ENCODE data around the gene BCL2L13.
"Not testable (repeated sequence)": the region's sequence is repeated elsewhere in the genome, so short reads cannot be mapped to it uniquely, and the experiment has no call there.

The BCL2L13 gene

DNA sequence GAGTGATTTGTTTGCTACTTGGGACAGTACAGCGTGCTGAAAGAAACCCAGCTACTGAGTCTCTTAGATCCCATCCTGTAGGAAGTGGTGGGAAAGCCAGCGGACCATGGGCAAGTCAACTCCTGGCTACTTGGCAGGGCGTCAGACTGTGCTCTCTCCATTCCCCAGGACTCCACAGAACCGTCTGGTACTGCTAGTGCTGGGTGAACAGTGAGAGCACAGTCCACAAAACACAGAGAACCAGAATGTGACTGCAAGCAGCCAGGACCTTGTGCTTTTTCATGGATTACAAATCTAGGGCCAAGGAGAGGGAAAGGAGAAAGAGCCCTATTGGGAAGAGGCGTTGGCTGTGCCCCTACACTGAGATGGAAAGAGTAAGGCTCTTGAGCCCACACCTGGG lies 125.5 kb downstream of the BCL2L13 start:
- no peak overlapping the region for H3K27ac ChIP-seq
- no peaks in the 10 kb centered on the region for H3K27me3 ChIP-seq (ENCODE audit: control insufficient read depth, insufficient read depth, low read length)
- TF ChIP-seq, protein P1, sequence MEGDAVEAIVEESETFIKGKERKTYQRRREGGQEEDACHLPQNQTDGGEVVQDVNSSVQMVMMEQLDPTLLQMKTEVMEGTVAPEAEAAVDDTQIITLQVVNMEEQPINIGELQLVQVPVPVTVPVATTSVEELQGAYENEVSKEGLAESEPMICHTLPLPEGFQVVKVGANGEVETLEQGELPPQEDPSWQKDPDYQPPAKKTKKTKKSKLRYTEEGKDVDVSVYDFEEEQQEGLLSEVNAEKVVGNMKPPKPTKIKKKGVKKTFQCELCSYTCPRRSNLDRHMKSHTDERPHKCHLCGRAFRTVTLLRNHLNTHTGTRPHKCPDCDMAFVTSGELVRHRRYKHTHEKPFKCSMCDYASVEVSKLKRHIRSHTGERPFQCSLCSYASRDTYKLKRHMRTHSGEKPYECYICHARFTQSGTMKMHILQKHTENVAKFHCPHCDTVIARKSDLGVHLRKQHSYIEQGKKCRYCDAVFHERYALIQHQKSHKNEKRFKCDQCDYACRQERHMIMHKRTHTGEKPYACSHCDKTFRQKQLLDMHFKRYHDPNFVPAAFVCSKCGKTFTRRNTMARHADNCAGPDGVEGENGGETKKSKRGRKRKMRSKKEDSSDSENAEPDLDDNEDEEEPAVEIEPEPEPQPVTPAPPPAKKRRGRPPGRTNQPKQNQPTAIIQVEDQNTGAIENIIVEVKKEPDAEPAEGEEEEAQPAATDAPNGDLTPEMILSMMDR (IDR thresholded peaks at IDR 0.05): no peak
- no peaks in the 10 kb centered on the region for H3K79me2 ChIP-seq
- no peaks in the 10 kb centered on the region for H3K9me3 ChIP-seq (ENCODE audit: control insufficient read depth, low read length)
- no peaks in the 10 kb centered on the region for H3K4me1 ChIP-seq
- H3K9ac ChIP-seq: no peak overlapping the region
- H3K4me2 ChIP-seq (ENCODE audit: low read length): no peak overlapping the region
- no peaks in the 10 kb centered on the region for H3K36me3 ChIP-seq (ENCODE audit: control insufficient read depth, insufficient read depth, low read length)
- no peak overlapping the region for H2AFZ ChIP-seq
- H3K4me3 ChIP-seq (ENCODE audit: low read depth, low read length): no peak overlapping the region

DNA sequence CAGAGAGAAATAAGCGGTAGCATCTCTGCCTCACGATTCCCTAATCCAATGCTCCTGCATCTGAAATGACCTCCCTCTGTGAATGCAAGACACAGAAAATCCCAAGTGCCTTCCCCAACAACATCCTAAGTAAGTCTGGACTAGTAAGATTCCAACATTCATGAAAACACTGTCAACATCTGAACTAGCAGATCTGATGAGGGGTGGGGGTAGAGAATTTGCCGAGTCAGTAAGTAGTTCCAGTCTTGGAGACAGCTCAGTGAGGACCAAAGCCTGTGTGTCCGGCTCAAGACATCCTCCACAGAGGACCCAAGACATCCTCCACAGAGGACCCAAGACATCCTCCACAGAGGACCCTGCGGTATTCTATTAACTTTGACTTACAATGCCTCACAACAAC lies 126.3 kb downstream of the BCL2L13 start:
- not testable (repeated sequence) for H3K4me1 ChIP-seq; H3K4me2 ChIP-seq (ENCODE audit: low read length); H2AFZ ChIP-seq; H3K79me2 ChIP-seq; H3K9ac ChIP-seq; H3K4me3 ChIP-seq (ENCODE audit: low read depth, low read length); H3K27ac ChIP-seq; H3K9me3 ChIP-seq (ENCODE audit: control insufficient read depth, low read length); H3K27me3 ChIP-seq (ENCODE audit: control insufficient read depth, insufficient read depth, low read length); H3K36me3 ChIP-seq (ENCODE audit: control insufficient read depth, insufficient read depth, low read length)

DNA sequence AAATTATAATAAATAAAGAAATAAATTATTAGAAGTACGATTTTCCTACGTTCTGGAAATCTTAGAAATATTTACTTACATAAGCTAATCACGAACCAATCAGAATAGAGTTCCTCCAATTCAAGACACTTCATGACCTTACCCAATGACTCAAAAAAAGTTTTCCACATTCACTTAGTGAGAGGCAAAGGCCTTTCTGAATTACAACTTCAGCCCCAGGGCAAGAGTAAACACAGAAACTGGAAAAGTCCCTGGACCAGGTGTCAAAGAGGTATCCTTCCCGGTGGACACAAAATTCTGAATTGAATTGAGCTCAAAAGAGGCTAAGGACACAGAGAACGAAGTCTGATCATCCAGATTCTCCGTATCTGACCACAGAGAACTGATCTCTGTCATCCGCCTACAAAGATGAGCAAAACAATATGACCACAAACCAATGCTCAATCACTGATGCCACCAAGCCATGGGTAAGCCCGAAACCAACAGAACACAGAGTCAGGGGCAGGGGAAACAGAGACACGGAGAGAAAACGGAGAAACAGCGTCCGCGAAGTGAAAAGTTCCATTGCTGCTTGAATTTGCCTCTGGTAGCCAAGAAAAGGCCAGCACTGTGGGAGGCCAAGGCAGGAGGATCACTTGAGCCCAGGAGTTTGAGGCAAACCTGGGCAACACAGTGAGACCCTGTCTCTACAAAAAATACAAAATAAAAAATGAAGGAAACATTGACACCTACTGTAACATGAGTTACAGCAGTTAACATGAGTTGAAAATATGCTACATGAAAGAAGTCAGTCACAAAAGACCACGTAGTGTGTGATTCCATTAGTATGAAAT lies 128.9 kb downstream of the BCL2L13 start:
- H3K9ac ChIP-seq: no peak overlapping the region
- H3K4me3 ChIP-seq (ENCODE audit: low read depth, low read length): no peak overlapping the region
- H3K27ac ChIP-seq: no peak overlapping the region
- TF ChIP-seq, protein P1 (IDR thresholded peaks at IDR 0.05): no peak
- no peak overlapping the region for H3K4me2 ChIP-seq (ENCODE audit: low read length)
- H3K9me3 ChIP-seq (ENCODE audit: control insufficient read depth, low read length): no peaks in the 10 kb centered on the region
- no peaks in the 10 kb centered on the region for H3K36me3 ChIP-seq (ENCODE audit: control insufficient read depth, insufficient read depth, low read length)
- H3K4me1 ChIP-seq: no peaks in the 10 kb centered on the region
- no peaks in the 10 kb centered on the region for H3K27me3 ChIP-seq (ENCODE audit: control insufficient read depth, insufficient read depth, low read length)
- H3K79me2 ChIP-seq: no peaks in the 10 kb centered on the region
- no peak overlapping the region for H2AFZ ChIP-seq

DNA sequence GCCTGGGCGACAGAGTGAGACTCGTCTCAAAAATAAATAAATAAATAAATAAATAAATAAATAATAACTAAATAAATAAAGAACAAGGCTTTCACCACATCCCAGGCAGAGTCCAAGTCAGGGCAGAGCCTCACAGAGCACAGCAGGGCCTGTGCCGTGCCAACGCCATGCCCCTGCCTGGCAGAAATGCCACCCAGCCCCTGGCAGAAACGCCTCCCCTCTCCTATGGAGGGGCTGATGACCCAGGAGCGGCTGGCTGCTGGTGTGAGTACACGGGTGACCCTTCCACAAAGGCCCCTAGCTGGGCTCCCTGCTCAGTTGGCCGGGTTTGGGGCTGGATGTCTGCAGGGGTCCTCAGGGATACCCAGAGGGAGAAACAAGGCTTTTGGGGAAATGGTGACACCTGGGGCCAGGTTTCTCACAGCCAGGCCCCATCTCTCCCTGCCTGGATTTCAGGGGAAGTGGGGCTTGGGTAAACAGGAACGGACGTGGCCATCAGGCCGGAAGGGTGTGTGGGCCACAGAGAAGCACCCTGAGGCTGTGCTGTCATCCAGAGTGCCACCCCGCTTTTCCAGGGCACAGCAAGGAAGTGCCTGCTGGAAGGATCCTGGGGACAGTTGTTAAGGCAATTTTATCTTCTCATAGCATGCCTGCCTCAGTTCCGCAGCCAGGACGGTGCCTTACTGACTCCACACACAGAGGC lies 130.6 kb downstream of the BCL2L13 start:
- H3K27ac ChIP-seq: no peak overlapping the region
- TF ChIP-seq, protein P1 (IDR thresholded peaks at IDR 0.05): no peak
- no peaks in the 10 kb centered on the region for H3K27me3 ChIP-seq (ENCODE audit: control insufficient read depth, insufficient read depth, low read length)
- H2AFZ ChIP-seq: no peak overlapping the region
- peaks cover 6% of the 10 kb centered on the region for H3K4me1 ChIP-seq
- H3K4me3 ChIP-seq (ENCODE audit: low read depth, low read length): no peak overlapping the region
- no peak overlapping the region for H3K9ac ChIP-seq
- H3K36me3 ChIP-seq (ENCODE audit: control insufficient read depth, insufficient read depth, low read length): no peaks in the 10 kb centered on the region
- no peak overlapping the region for H3K4me2 ChIP-seq (ENCODE audit: low read length)
- H3K9me3 ChIP-seq (ENCODE audit: control insufficient read depth, low read length): no peaks in the 10 kb centered on the region
- no peaks in the 10 kb centered on the region for H3K79me2 ChIP-seq

DNA sequence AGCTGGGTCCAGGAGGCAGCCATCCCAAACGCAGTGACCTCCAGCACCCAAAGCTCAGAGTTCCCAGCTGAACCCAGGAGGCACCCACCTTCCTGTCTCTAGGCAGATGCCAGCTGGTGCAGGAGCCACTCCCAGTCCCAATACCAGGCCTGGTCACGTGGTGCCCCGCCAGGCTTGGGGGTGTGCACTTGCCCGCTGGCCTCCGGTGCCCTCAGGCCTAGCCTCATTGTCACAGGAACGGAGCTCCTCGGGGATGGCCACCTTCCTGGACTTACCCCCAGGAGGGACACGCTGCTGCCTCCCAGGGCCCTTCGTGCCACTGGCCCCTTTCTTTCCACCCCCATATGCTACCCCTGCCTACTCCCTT lies 131.1 kb downstream of the BCL2L13 start:
- no peak overlapping the region for H3K4me2 ChIP-seq (ENCODE audit: low read length)
- no peaks in the 10 kb centered on the region for H3K9me3 ChIP-seq (ENCODE audit: control insufficient read depth, low read length)
- no peak overlapping the region for H3K27ac ChIP-seq
- H3K9ac ChIP-seq: no peak overlapping the region
- H2AFZ ChIP-seq: no peak overlapping the region
- H3K27me3 ChIP-seq (ENCODE audit: control insufficient read depth, insufficient read depth, low read length): no peaks in the 10 kb centered on the region
- no peak overlapping the region for H3K4me3 ChIP-seq (ENCODE audit: low read depth, low read length)
- peaks cover 6% of the 10 kb centered on the region for H3K4me1 ChIP-seq
- TF ChIP-seq, protein P1 (IDR thresholded peaks at IDR 0.05): no peak
- no peaks in the 10 kb centered on the region for H3K36me3 ChIP-seq (ENCODE audit: control insufficient read depth, insufficient read depth, low read length)
- no peaks in the 10 kb centered on the region for H3K79me2 ChIP-seq
